MM.1S (cell line): ENCODE measurements around the gene PRTG.
"Not testable (repeated sequence)": the region's sequence is repeated elsewhere in the genome, so short reads cannot be mapped to it uniquely, and the experiment has no call there.

Source experiments
- DNase-seq: peaks from one replicate; pipeline ENCODE4 v3.0.0-alpha.2; 2015
- H2AFZ ChIP-seq: fragments of 300-600 bp; sonication (generic); 2 replicates; pipeline ENCODE4 v1.6.0; 2016; ENCODE audit warnings: antibody characterized with exemption, low read length
- H3F3A ChIP-seq: fragments of 300-600 bp; sonication (generic); 2 replicates; pipeline ENCODE4 v1.6.1; 2016; ENCODE audit warnings: mild to moderate bottlenecking, antibody characterized with exemption, low read length, moderate library complexity, mixed read lengths; ENCODE audit not compliant: insufficient read depth
- H3K27ac ChIP-seq: fragments of 300-600 bp; sonication (generic); 2 replicates; pipeline ENCODE4 v1.5.1; 2016; ENCODE audit warnings: mild to moderate bottlenecking, low read length
- H3K27me3 ChIP-seq: fragments of 300-600 bp; sonication (generic); replicated peaks from 2 replicates; pipeline ENCODE4 v1.6.0; 2016; ENCODE audit warnings: low read length; ENCODE audit not compliant: insufficient read depth
- H3K36me3 ChIP-seq: fragments of 300-600 bp; sonication (generic); replicated peaks from 2 replicates; pipeline ENCODE4 v1.6.1; 2016; ENCODE audit warnings: mild to moderate bottlenecking, low read length, mixed read lengths; ENCODE audit not compliant: insufficient read depth
- H3K4me1 ChIP-seq: fragments of 300-600 bp; sonication (generic); 2 replicates; pipeline ENCODE4 v1.6.1; 2016; ENCODE audit warnings: low read length, mixed read lengths
- H3K4me2 ChIP-seq: fragments of 300-600 bp; sonication (generic); 2 replicates; pipeline ENCODE4 v1.6.0; 2016; ENCODE audit warnings: low read depth, low read length
- H3K4me3 ChIP-seq: fragments of 300-600 bp; sonication (generic); 2 replicates; pipeline ENCODE4 v1.5.1; 2016; ENCODE audit warnings: low read length, mixed read lengths
- H3K79me2 ChIP-seq: fragments of 300-600 bp; sonication (generic); 2 replicates; pipeline ENCODE4 v1.6.1; 2016; ENCODE audit warnings: mixed run types, low read length, mixed read lengths
- H3K9ac ChIP-seq: fragments of 300-600 bp; sonication (generic); 2 replicates; pipeline ENCODE4 v1.6.1; 2016; ENCODE audit warnings: low read length, mixed read lengths
- H3K9me2 ChIP-seq: fragments of 300-600 bp; sonication (generic); replicated peaks from 2 replicates; pipeline ENCODE4 v1.6.1; 2016; ENCODE audit warnings: mild to moderate bottlenecking, low read length, mixed read lengths; ENCODE audit not compliant: insufficient read depth
- H3K9me3 ChIP-seq: fragments of 300-600 bp; sonication (generic); replicated peaks from 2 replicates; pipeline ENCODE4 v1.6.1; 2016; ENCODE audit warnings: mild to moderate bottlenecking, low read length, mixed read lengths; ENCODE audit not compliant: insufficient read depth
- H4K20me1 ChIP-seq: fragments of 300-600 bp; sonication (generic); 2 replicates; pipeline ENCODE4 v1.6.1; 2016; ENCODE audit warnings: mild to moderate bottlenecking, low read length, moderate library complexity, mixed read lengths; ENCODE audit not compliant: insufficient read depth
- EZH2 ChIP-seq: fragments of 300-600 bp; sonication (generic); optimal IDR thresholded peaks from 2 replicates; pipeline ENCODE3; 2017; ENCODE audit warnings: low read depth, mild to moderate bottlenecking, antibody characterized with exemption, low read length, mixed read lengths
- EZH2phosphoT487 ChIP-seq: fragments of 300-600 bp; sonication (generic); IDR thresholded peaks from 2 replicates; pipeline ENCODE4 v1.6.1; 2018; ENCODE audit warnings: antibody characterized with exemption, low read length
- TF ChIP-seq, protein P1 (sequence below): fragments of 300-600 bp; sonication (generic); IDR thresholded peaks from 2 replicates; pipeline ENCODE4 v1.5.1; 2016; ENCODE audit warnings: antibody characterized with exemption, low read length, mixed read lengths

Gene PRTG

DNA sequence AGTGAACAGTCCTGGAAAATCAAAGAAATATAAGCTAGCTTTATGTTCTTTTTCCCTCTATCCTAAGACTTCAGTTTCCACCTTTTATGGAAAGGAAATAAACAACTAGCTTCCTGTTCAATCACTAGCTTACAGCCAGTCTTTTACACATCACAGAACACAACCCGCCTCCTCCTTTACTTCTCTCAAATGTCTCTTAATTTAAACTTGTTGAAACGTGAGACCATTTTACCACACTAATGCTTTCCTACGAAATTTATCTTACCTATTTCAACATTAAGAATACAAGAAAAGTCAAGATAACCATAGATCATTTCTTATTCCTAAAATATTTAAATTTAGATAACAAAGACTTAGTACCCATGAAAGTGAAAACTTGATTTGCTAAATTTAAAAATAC is 6.2 kb downstream of the PRTG start:
- no peak for TF ChIP-seq EZH2
- no peak for TF ChIP-seq EZH2phosphoT487
- TF ChIP-seq, protein P1, sequence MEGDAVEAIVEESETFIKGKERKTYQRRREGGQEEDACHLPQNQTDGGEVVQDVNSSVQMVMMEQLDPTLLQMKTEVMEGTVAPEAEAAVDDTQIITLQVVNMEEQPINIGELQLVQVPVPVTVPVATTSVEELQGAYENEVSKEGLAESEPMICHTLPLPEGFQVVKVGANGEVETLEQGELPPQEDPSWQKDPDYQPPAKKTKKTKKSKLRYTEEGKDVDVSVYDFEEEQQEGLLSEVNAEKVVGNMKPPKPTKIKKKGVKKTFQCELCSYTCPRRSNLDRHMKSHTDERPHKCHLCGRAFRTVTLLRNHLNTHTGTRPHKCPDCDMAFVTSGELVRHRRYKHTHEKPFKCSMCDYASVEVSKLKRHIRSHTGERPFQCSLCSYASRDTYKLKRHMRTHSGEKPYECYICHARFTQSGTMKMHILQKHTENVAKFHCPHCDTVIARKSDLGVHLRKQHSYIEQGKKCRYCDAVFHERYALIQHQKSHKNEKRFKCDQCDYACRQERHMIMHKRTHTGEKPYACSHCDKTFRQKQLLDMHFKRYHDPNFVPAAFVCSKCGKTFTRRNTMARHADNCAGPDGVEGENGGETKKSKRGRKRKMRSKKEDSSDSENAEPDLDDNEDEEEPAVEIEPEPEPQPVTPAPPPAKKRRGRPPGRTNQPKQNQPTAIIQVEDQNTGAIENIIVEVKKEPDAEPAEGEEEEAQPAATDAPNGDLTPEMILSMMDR, result no peak
- peaks cover 10% of the 10 kb centered on the region; the same call in 1 of the 2 replicates for H3K27me3 ChIP-seq
- no peaks in the 10 kb centered on the region for H3K9me3 ChIP-seq
- no peaks in the 10 kb centered on the region for H3K79me2 ChIP-seq
- H3K27ac ChIP-seq, result no peak overlapping the region
- H4K20me1 ChIP-seq, result no peaks in the 10 kb centered on the region
- 0 out of 2 replicates have a peak, but pooled peaks cover 2% of the 10 kb centered on the region for H3K4me1 ChIP-seq
- H3K4me3 ChIP-seq, result no peak overlapping the region
- H3K36me3 ChIP-seq, result no peaks in the 10 kb centered on the region
- H3K4me2 ChIP-seq, result no peak overlapping the region
- no peak overlapping the region for H3K9ac ChIP-seq
- no peaks in the 10 kb centered on the region for H3K9me2 ChIP-seq
- no peak overlapping the region for H2AFZ ChIP-seq
- no peak for DNase-seq
- no peaks in the 10 kb centered on the region for H3F3A ChIP-seq

DNA sequence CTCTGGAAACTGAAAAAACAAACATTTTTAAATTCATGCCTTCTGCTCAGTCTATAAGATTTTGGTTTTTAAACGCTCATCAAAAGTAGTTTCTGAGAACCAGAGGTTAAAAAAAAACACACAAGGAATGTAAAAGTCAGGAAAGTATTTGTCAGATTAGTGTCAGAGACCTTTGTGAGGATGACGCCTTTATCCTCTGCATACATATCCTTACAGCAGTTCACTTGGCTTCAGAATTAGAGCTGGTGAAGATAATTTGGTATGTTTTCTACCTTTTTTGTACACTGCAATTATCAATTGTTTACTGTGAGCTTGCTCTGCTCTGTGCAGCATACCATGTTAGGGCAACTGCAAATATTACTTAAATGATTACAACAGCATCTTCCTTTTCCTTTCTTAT is 8.3 kb downstream of the PRTG start:
- no peak overlapping the region for H3K27ac ChIP-seq
- H2AFZ ChIP-seq, result no peak overlapping the region
- DNase-seq, result no peak
- TF ChIP-seq EZH2phosphoT487 (no peak), EZH2 (no peak)
- TF ChIP-seq, protein P1, result no peak
- no peaks in the 10 kb centered on the region for H3K4me1 ChIP-seq
- H3K36me3 ChIP-seq, result no peaks in the 10 kb centered on the region
- no peaks in the 10 kb centered on the region for H4K20me1 ChIP-seq
- H3K79me2 ChIP-seq, result no peaks in the 10 kb centered on the region
- no peaks in the 10 kb centered on the region for H3K9me2 ChIP-seq
- H3K4me3 ChIP-seq, result no peak overlapping the region
- H3K9me3 ChIP-seq, result no peaks in the 10 kb centered on the region
- no peak overlapping the region for H3K4me2 ChIP-seq
- H3F3A ChIP-seq, result no peaks in the 10 kb centered on the region
- no peak overlapping the region for H3K9ac ChIP-seq
- no peaks in the 10 kb centered on the region for H3K27me3 ChIP-seq

DNA sequence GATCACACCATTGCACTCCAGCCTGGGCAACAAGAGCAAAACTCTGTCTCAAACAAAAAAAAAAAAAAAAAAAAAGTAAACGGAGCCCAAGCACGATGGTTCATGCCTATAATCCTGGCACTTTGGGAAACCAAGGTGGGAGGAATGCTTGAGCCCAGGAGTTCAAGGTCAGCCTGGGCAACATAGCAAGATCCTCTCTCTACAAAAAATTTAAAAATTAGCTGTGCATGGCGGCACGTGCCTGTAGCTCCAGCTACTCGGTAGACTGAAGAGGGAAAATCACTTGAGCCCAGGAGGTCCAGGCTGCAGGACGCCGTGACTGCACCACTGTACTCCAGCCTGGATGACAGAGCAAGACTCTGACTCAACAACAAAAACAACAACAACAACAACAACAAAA is 9.5 kb downstream of the PRTG start:
- DNase-seq, H3K4me1 ChIP-seq, H3K9me3 ChIP-seq, H3K79me2 ChIP-seq, H3K27ac ChIP-seq, H3F3A ChIP-seq, H3K36me3 ChIP-seq, H3K4me3 ChIP-seq, H4K20me1 ChIP-seq, H2AFZ ChIP-seq, H3K4me2 ChIP-seq, H3K9ac ChIP-seq, H3K9me2 ChIP-seq, H3K27me3 ChIP-seq: not testable (repeated sequence)

DNA sequence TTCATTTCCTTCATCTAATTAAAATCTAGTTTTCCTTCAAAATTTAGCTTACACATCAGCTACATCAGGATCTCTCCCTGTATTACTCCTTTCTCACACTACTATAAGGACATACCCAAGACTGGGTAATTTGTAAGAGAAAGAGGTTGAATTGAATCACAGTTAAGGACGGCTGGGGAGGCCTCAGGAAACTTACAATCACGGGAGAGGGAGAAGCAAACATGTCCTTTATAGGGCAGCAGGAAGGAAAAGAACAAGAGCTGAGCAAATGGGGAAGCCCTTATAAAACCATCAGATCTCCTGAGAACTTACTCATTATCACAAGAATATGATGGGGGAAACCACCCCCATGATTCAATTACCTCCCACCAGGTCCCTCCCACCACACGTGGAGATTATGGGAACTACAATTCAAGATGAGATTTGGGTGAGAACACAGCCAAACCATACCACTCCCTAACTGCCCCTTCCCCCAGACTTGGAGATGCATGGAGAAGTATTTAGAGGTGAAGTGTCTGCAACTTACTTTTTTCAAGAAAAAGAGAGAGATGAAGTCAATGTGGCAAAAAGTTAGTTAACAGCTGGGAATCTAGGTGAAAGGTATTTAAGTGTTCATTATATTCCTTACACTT is 21.3 kb downstream of the PRTG start:
- H3K4me1 ChIP-seq, result no peaks in the 10 kb centered on the region
- H3K9ac ChIP-seq, result no peak overlapping the region
- H3K36me3 ChIP-seq, result no peaks in the 10 kb centered on the region
- no peaks in the 10 kb centered on the region for H3K9me2 ChIP-seq
- no peaks in the 10 kb centered on the region for H3K79me2 ChIP-seq
- no peaks in the 10 kb centered on the region for H4K20me1 ChIP-seq
- DNase-seq, result no peak
- no peaks in the 10 kb centered on the region for H3K27me3 ChIP-seq
- H3K4me3 ChIP-seq, result no peak overlapping the region
- no peaks in the 10 kb centered on the region for H3K9me3 ChIP-seq
- H3F3A ChIP-seq, result no peaks in the 10 kb centered on the region
- no peak for TF ChIP-seq EZH2
- TF ChIP-seq, protein P1, result no peak
- TF ChIP-seq EZH2phosphoT487, result no peak
- no peak overlapping the region for H2AFZ ChIP-seq
- no peak overlapping the region for H3K27ac ChIP-seq
- H3K4me2 ChIP-seq, result no peak overlapping the region
